ENCODE measurements around the gene ARL3. TPM values are rescaled to one million over a fixed set of nuclear protein-coding genes. Genes with fewer than 3 reads are reported as not detected.

Gene ARL3
- total RNA-seq, 1 experiment from 2014 or later: 16.5 TPM

DNA sequence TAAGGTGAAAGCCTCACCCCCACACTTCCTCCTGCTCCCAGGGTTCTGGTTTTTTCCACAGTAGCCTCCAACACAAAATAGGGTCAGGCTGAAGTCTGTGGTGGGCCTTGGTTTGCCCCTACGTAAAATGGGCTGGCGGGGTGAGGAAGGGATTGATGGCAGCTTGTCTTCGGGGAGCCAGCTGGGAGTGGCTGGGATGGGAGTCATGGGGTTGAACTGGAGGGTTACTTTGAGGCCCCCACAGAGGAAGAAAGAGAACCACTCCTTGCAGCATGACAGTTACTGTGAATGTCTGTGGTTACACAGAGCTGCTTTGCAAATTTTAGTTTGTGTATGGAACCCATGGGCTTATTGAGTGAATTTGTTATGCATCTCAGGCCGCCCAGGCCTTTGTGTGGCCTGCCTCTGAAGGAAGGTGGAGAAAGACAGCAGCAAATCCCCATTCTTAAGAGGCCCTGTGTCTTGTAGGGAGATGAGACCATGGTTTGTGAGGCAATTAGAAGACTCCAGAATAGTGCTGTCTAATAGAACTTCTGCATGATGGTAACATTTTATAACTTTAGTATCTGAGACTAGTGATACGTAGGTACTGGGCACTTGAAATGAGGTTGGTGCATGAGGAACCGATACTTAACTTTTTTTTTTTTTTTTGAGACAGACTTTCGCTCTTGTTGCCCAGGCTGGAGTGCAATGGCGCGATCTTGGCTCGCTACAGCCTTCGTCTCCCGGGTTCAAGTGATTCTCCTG, 61.9 kb downstream of the ARL3 start:
- Mint-ChIP-seq H3K4me3 (no peak overlapping the region), H3K9me3 (no peaks in the 10 kb centered on the region), H3K27me3 (ENCODE audit: low read depth) (no peaks in the 10 kb centered on the region), H3K36me3 (ENCODE audit: insufficient read depth in 1 of 3, low read depth in 3 of 3) (peaks cover 15 to 46% (median 40%) of the 10 kb centered on the region in 3 experiments), H3K27ac (peak overlapping the region in 2 of 3 experiments; percentile 48 to 52; a peak in 1 of 7 replicates), H3K4me1 (peaks cover 47 to 60% of the 10 kb centered on the region in 2 experiments)
- H3K9ac ChIP-seq (ENCODE audit: extremely low read depth, insufficient read length, low read length): no peak overlapping the region
- H3K14ac ChIP-seq (ENCODE audit: insufficient read depth, low read length): no peak overlapping the region
- H3K79me1 ChIP-seq (ENCODE audit: insufficient read depth, low read depth, low read length, poor library complexity, severe bottlenecking): peaks cover 6% of the 10 kb centered on the region
- no peak overlapping the region for H3K4ac ChIP-seq (ENCODE audit: low read depth, low read length)
- peaks cover 17% of the 10 kb centered on the region; the same call in 1 of the 2 replicates for H3K79me2 ChIP-seq (ENCODE audit: insufficient read depth, low read length)
- H3K9me3 ChIP-seq (ENCODE audit: control insufficient read depth, low read depth, low read length): no peaks in the 10 kb centered on the region
- H3K4me2 ChIP-seq (ENCODE audit: insufficient read depth, insufficient read length, low read length): no peak overlapping the region
- no peak overlapping the region for H4K8ac ChIP-seq (replicated peaks; ENCODE audit: insufficient read length, low read depth, low read length)
- H2AFZ ChIP-seq (ENCODE audit: low read length): no peak overlapping the region
- no peak for DNase-seq
- H4K5ac ChIP-seq (ENCODE audit: insufficient read length, low read depth, low read length): no peak overlapping the region
- H2BK20ac ChIP-seq (ENCODE audit: low read depth, low read length, poor library complexity, severe bottlenecking): no peak overlapping the region
- H3T11ph ChIP-seq (ENCODE audit: low read length): no peak overlapping the region
- H4K91ac ChIP-seq (ENCODE audit: insufficient read length, low read depth, low read length): no peak overlapping the region
- peaks cover 5% of the 10 kb centered on the region; the same call in 1 of the 2 replicates for H3K4me1 ChIP-seq (ENCODE audit: insufficient read depth, low read length)
- H3K18ac ChIP-seq (ENCODE audit: insufficient read length, low read depth, low read length): no peak overlapping the region
- no CpG with 5 or more reads among the region's 12 CpGs for WGBS (ENCODE audit: extremely low coverage, insufficient read length, low lambda C conversion rate)
- H3K56ac ChIP-seq (ENCODE audit: insufficient read length, low read depth, low read length): no peak overlapping the region
- no peak overlapping the region for H2BK15ac ChIP-seq (ENCODE audit: low read depth, low read length)
- H4K20me1 ChIP-seq (ENCODE audit: control insufficient read depth, insufficient read depth, insufficient read length): no peaks in the 10 kb centered on the region
- no peak overlapping the region for H2BK5ac ChIP-seq (ENCODE audit: insufficient read length, low read length)
- H3K23ac ChIP-seq (ENCODE audit: insufficient read length, low read depth, low read length): no peak overlapping the region
- H2BK120ac ChIP-seq (ENCODE audit: low read depth, low read length, poor library complexity, severe bottlenecking): no peak overlapping the region
- no peaks in the 10 kb centered on the region for H3K23me2 ChIP-seq (ENCODE audit: insufficient read length, low read depth, low read length, poor library complexity, severe bottlenecking)
- TF ChIP-seq, protein P1, sequence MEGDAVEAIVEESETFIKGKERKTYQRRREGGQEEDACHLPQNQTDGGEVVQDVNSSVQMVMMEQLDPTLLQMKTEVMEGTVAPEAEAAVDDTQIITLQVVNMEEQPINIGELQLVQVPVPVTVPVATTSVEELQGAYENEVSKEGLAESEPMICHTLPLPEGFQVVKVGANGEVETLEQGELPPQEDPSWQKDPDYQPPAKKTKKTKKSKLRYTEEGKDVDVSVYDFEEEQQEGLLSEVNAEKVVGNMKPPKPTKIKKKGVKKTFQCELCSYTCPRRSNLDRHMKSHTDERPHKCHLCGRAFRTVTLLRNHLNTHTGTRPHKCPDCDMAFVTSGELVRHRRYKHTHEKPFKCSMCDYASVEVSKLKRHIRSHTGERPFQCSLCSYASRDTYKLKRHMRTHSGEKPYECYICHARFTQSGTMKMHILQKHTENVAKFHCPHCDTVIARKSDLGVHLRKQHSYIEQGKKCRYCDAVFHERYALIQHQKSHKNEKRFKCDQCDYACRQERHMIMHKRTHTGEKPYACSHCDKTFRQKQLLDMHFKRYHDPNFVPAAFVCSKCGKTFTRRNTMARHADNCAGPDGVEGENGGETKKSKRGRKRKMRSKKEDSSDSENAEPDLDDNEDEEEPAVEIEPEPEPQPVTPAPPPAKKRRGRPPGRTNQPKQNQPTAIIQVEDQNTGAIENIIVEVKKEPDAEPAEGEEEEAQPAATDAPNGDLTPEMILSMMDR (conservative IDR thresholded peaks at IDR 0.05): no peak
- H2BK12ac ChIP-seq (ENCODE audit: insufficient read length, low read depth, low read length): no peak overlapping the region
- no peak overlapping the region for H2AK5ac ChIP-seq (ENCODE audit: insufficient read length, low read length)
- no peaks in the 10 kb centered on the region for H3K27me3 ChIP-seq (ENCODE audit: insufficient read depth, low read length)
- no peak overlapping the region for H3K27ac ChIP-seq (ENCODE audit: insufficient read length, low read depth, low read length)
